Measurements from ENCODE around the gene VPS29.
"Not testable (repeated sequence)": the region's sequence is repeated elsewhere in the genome, so short reads cannot be mapped to it uniquely, and the experiment has no call there.

VPS29 gene

GRCh38 chr12:110520876-110521712, 19.2 kb upstream of the VPS29 start:
- not testable (repeated sequence) for DNase-seq (ENCODE audit: low read depth)

- DNase-seq (ENCODE audit: low read depth) = not testable (repeated sequence)
Observed at GRCh38 chr12:110518014-110518413, 16.1 kb upstream of the VPS29 start.

- DNase-seq (ENCODE audit: low read depth) = no peak
Observed at GRCh38 chr12:110516995-110517394, 15.1 kb upstream of the VPS29 start.

GRCh38 chr12:110514363-110514762, 12.5 kb upstream of the VPS29 start:
- no peak for DNase-seq (ENCODE audit: low read depth)

GRCh38 chr12:110513842-110514241, 11.9 kb upstream of the VPS29 start:
- no peak for DNase-seq (ENCODE audit: low read depth)

GRCh38 chr12:110508071-110508586, 6.2 kb upstream of the VPS29 start:
- peak; percentile 8 for DNase-seq (ENCODE audit: low read depth)

- no peak for DNase-seq (ENCODE audit: low read depth)
Observed at GRCh38 chr12:110505332-110505731, 3.4 kb upstream of the VPS29 start.

GRCh38 chr12:110503432-110503831, 1.5 kb upstream of the VPS29 start:
- DNase-seq (ENCODE audit: low read depth) = no peak

GRCh38 chr12:110501399-110501751, 536 bp downstream of the VPS29 start:
- DNase-seq (ENCODE audit: low read depth) = peak; percentile 50

- DNase-seq (ENCODE audit: low read depth) = peak; percentile 55
Observed at GRCh38 chr12:110498984-110499706, 2.8 kb downstream of the VPS29 start.

- DNase-seq (ENCODE audit: low read depth) = no peak
Observed at GRCh38 chr12:110475426-110475825, 26.5 kb downstream of the VPS29 start.

GRCh38 chr12:110468214-110469048, 33.5 kb downstream of the VPS29 start, which contains the start of the genes FAM216A and GPN3:
TSS of gene FAM216A (plus strand) at chr12:110468845. CDS start at chr12:110468876, 31 bp downstream.
TSS of gene GPN3 (minus strand) at chr12:110468257. CDS start at chr12:110468203, 54 bp downstream.
- peak; percentile 98 for DNase-seq (ENCODE audit: low read depth)

- DNase-seq (ENCODE audit: low read depth) = no peak
Observed at GRCh38 chr12:110467847-110468213, 34.1 kb downstream of the VPS29 start.

- DNase-seq (ENCODE audit: low read depth) = no peak
Observed at GRCh38 chr12:110466791-110467190, 35.1 kb downstream of the VPS29 start.

- DNase-seq (ENCODE audit: low read depth) = not testable (repeated sequence)
Observed at GRCh38 chr12:110465765-110466164, 36.1 kb downstream of the VPS29 start.

- no peak for DNase-seq (ENCODE audit: low read depth)
Observed at GRCh38 chr12:110465024-110465423, 36.9 kb downstream of the VPS29 start.

- not testable (repeated sequence) for DNase-seq (ENCODE audit: low read depth)
Observed at GRCh38 chr12:110461189-110461588, 40.7 kb downstream of the VPS29 start.

- DNase-seq (ENCODE audit: low read depth) = no peak
Observed at GRCh38 chr12:110458756-110459155, 43.2 kb downstream of the VPS29 start.

- no peak for DNase-seq (ENCODE audit: low read depth)
Observed at GRCh38 chr12:110453569-110454296, 48.2 kb downstream of the VPS29 start.

GRCh38 chr12:110451263-110451662, 50.6 kb downstream of the VPS29 start:
- DNase-seq (ENCODE audit: low read depth) = no peak

GRCh38 chr12:110449799-110450497, 52.0 kb downstream of the VPS29 start, which contains the start of gene ARPC3:
TSS of gene ARPC3 (minus strand) at chr12:110450337. CDS start at chr12:110450260, 77 bp downstream.
- peak; percentile 92 for DNase-seq (ENCODE audit: low read depth)

Data from amniotic epithelial cell (primary cell).